Activated CD4-positive, alpha-beta T cell treated with anti-CD3 and anti-CD28 coated beads, Interleukin-2, amount 10 ng/mL, durations not matched to agents 24 days and 14 days (primary cell): ENCODE data around the gene SBK2. TPM values are rescaled to one million over a fixed set of nuclear protein-coding genes. Genes with fewer than 3 reads are reported as not detected.
A peak's percentile ranks its signal among the peaks of the same experiment; 100 is the strongest.

Source experiments
- DNase-seq: peaks from one replicate; pipeline ENCODE4 v3.0.0; 2022
- H3K27ac Mint-ChIP-seq: one replicate; pipeline ENCODE4 v1.8.0; 2022; ENCODE audit warnings: mild to moderate bottlenecking, mixed read lengths
- H3K27me3 Mint-ChIP-seq: one replicate; pipeline ENCODE4 v1.8.0; 2022; ENCODE audit warnings: mixed read lengths
- H3K36me3 Mint-ChIP-seq: one replicate; pipeline ENCODE4 v1.8.0; 2022; ENCODE audit warnings: low read depth, mild to moderate bottlenecking, mixed read lengths
- H3K4me1 Mint-ChIP-seq: one replicate; pipeline ENCODE4 v1.8.0; 2021; ENCODE audit warnings: mixed read lengths
- H3K4me3 Mint-ChIP-seq: one replicate; pipeline ENCODE4 v1.8.0; 2022; ENCODE audit warnings: mild to moderate bottlenecking, moderate library complexity, mixed read lengths
- H3K9me3 Mint-ChIP-seq: one replicate; pipeline ENCODE4 v1.8.0; 2021; ENCODE audit warnings: mixed read lengths
- intact Hi-C: fragments of 100-400 bp; cut with micrococcal nuclease; formaldehyde crosslinking; loops from one replicate; pipeline ENCODE4 v1.15.1; 2023
- total RNA-seq: library from RNA; stranded (reverse); gene quantifications from 2 replicates; pipeline ENCODE4 v1.2.3, GENCODE V29; 2022

Gene SBK2
- total RNA-seq, 1 donor from 2014 or later = not detected

GRCh38 chr19:55546822-55547614, 10.1 kb upstream of the SBK2 start:
- DNase-seq = no peak
- no peak overlapping the region for H3K27ac Mint-ChIP-seq
- intact Hi-C loops = no loop called here
- peaks cover 3% of the 10 kb centered on the region for H3K4me1 Mint-ChIP-seq
- H3K4me3 Mint-ChIP-seq = no peak overlapping the region
- H3K9me3 Mint-ChIP-seq = peaks cover 10% of the 10 kb centered on the region
- no peaks in the 10 kb centered on the region for H3K36me3 Mint-ChIP-seq
- peaks cover 3% of the 10 kb centered on the region for H3K27me3 Mint-ChIP-seq

GRCh38 chr19:55546011-55546410, 9.1 kb upstream of the SBK2 start:
- Mint-ChIP-seq H3K36me3 (no peaks in the 10 kb centered on the region), H3K9me3 (peaks cover 11% of the 10 kb centered on the region), H3K4me3 (no peak overlapping the region), H3K27me3 (peaks cover 3% of the 10 kb centered on the region), H3K27ac (no peak overlapping the region), H3K4me1 (peaks cover 3% of the 10 kb centered on the region)
- intact Hi-C loops = no loop called here
- DNase-seq = no peak

GRCh38 chr19:55545443-55545842, 8.5 kb upstream of the SBK2 start, which contains the start of gene SBK3:
SBK3 (minus strand) TSS chr19:55545543; CDS start chr19:55545543, 0 bp downstream.
- intact Hi-C loops = no loop called here
- no peak within 1 kb of the TSS for H3K27ac Mint-ChIP-seq
- no peak within 1 kb of the TSS for H3K4me3 Mint-ChIP-seq
- peaks cover 3% of the 10 kb centered on the region for H3K27me3 Mint-ChIP-seq
- H3K9me3 Mint-ChIP-seq = peaks cover 11% of the 10 kb centered on the region
- H3K36me3 Mint-ChIP-seq = no peaks in the 10 kb centered on the region
- no peak for DNase-seq
- peaks cover 3% of the 10 kb centered on the region for H3K4me1 Mint-ChIP-seq

GRCh38 chr19:55544776-55545439, 8.0 kb upstream of the SBK2 start:
- Mint-ChIP-seq H3K27ac (no peak overlapping the region), H3K4me1 (peaks cover 3% of the 10 kb centered on the region), H3K27me3 (peaks cover 3% of the 10 kb centered on the region), H3K4me3 (no peak overlapping the region), H3K36me3 (no peaks in the 10 kb centered on the region), H3K9me3 (peaks cover 11% of the 10 kb centered on the region)
- DNase-seq = no peak
- intact Hi-C loops = no loop called here

GRCh38 chr19:55544014-55544413, 7.1 kb upstream of the SBK2 start:
- Mint-ChIP-seq H3K27me3 (peaks cover 3% of the 10 kb centered on the region), H3K4me1 (peaks cover 3% of the 10 kb centered on the region), H3K9me3 (peaks cover 11% of the 10 kb centered on the region), H3K36me3 (no peaks in the 10 kb centered on the region), H3K27ac (no peak overlapping the region), H3K4me3 (no peak overlapping the region)
- intact Hi-C loops = no loop called here
- no peak for DNase-seq

- no peaks in the 10 kb centered on the region for H3K36me3 Mint-ChIP-seq
- DNase-seq = no peak
- peaks cover 11% of the 10 kb centered on the region for H3K9me3 Mint-ChIP-seq
- H3K27me3 Mint-ChIP-seq = peaks cover 3% of the 10 kb centered on the region
- H3K27ac Mint-ChIP-seq = no peak overlapping the region
- H3K4me3 Mint-ChIP-seq = no peak overlapping the region
- H3K4me1 Mint-ChIP-seq = peaks cover 3% of the 10 kb centered on the region
- intact Hi-C loops = no loop called here
Measured at GRCh38 chr19:55543567-55543966, 6.6 kb upstream of the SBK2 start.

- H3K4me1 Mint-ChIP-seq = peaks cover 1% of the 10 kb centered on the region
- intact Hi-C loops = no loop called here
- no peak overlapping the region for H3K27ac Mint-ChIP-seq
- H3K27me3 Mint-ChIP-seq = no peaks in the 10 kb centered on the region
- no peak for DNase-seq
- no peak overlapping the region for H3K4me3 Mint-ChIP-seq
- no peaks in the 10 kb centered on the region for H3K36me3 Mint-ChIP-seq
- H3K9me3 Mint-ChIP-seq = peaks cover 11% of the 10 kb centered on the region
Measured at GRCh38 chr19:55542292-55542855, 5.4 kb upstream of the SBK2 start.

- H3K27ac Mint-ChIP-seq = no peak overlapping the region
- no peak for DNase-seq
- H3K36me3 Mint-ChIP-seq = no peaks in the 10 kb centered on the region
- H3K27me3 Mint-ChIP-seq = no peaks in the 10 kb centered on the region
- no peaks in the 10 kb centered on the region for H3K4me1 Mint-ChIP-seq
- H3K9me3 Mint-ChIP-seq = peaks cover 11% of the 10 kb centered on the region
- intact Hi-C loops = no loop called here
- no peak overlapping the region for H3K4me3 Mint-ChIP-seq
Measured at GRCh38 chr19:55541091-55541490, 4.2 kb upstream of the SBK2 start.

GRCh38 chr19:55540619-55541018, 3.7 kb upstream of the SBK2 start:
- Mint-ChIP-seq H3K4me3 (no peak overlapping the region), H3K27ac (no peak overlapping the region), H3K36me3 (no peaks in the 10 kb centered on the region), H3K4me1 (no peaks in the 10 kb centered on the region), H3K27me3 (no peaks in the 10 kb centered on the region), H3K9me3 (peaks cover 11% of the 10 kb centered on the region)
- no peak for DNase-seq
- intact Hi-C loops = no loop called here

- no peak for DNase-seq
- Mint-ChIP-seq H3K27me3 (no peaks in the 10 kb centered on the region), H3K36me3 (no peaks in the 10 kb centered on the region), H3K27ac (peak overlapping the region; percentile 63), H3K4me3 (no peak overlapping the region), H3K4me1 (no peaks in the 10 kb centered on the region), H3K9me3 (peaks cover 11% of the 10 kb centered on the region)
- intact Hi-C loops = no loop called here
Measured at GRCh38 chr19:55539090-55539984, 2.4 kb upstream of the SBK2 start.

- no peak for DNase-seq
- Mint-ChIP-seq H3K9me3 (peaks cover 8% of the 10 kb centered on the region), H3K27me3 (no peaks in the 10 kb centered on the region), H3K36me3 (no peaks in the 10 kb centered on the region), H3K27ac (no peak overlapping the region), H3K4me1 (no peaks in the 10 kb centered on the region), H3K4me3 (no peak overlapping the region)
- intact Hi-C loops = no loop called here
Measured at GRCh38 chr19:55538132-55538531, 1.2 kb upstream of the SBK2 start.

GRCh38 chr19:55537741-55538111, 793 bp upstream of the SBK2 start:
- Mint-ChIP-seq H3K27ac (no peak overlapping the region), H3K4me1 (no peaks in the 10 kb centered on the region), H3K27me3 (no peaks in the 10 kb centered on the region), H3K9me3 (peaks cover 8% of the 10 kb centered on the region), H3K36me3 (no peaks in the 10 kb centered on the region), H3K4me3 (no peak overlapping the region)
- no peak for DNase-seq
- intact Hi-C loops = no loop called here

- no peaks in the 10 kb centered on the region for H3K27me3 Mint-ChIP-seq
- no peak overlapping the region for H3K27ac Mint-ChIP-seq
- H3K4me3 Mint-ChIP-seq = no peak overlapping the region
- H3K9me3 Mint-ChIP-seq = no peaks in the 10 kb centered on the region
- no peaks in the 10 kb centered on the region for H3K36me3 Mint-ChIP-seq
- no peak for DNase-seq
- H3K4me1 Mint-ChIP-seq = no peaks in the 10 kb centered on the region
- intact Hi-C loops = no loop called here
Measured at GRCh38 chr19:55536366-55536765, 567 bp downstream of the SBK2 start.
